Lower lobe of right lung (tissue), 2 donors: Measurements from ENCODE around the gene ORMDL2. TPM values are rescaled to one million over a fixed set of nuclear protein-coding genes. Genes with fewer than 3 reads are reported as not detected.

Source experiments
- ATAC-seq, 2 donors: fragments of 200-7000 bp; cut with Tn5 transposase; one replicate each; pipeline ENCODE4 v1.9.1; 2020 to 2022; ENCODE audit warnings: mild to moderate bottlenecking in 2 of 2, moderate library complexity in 2 of 2
- DNase-seq: peaks from one replicate; pipeline ENCODE4 v3.0.0-alpha.2; 2020
- H3K27ac ChIP-seq: fragments of 200-600 bp; one replicate; pipeline ENCODE4 v1.8.0; 2022
- H3K27me3 ChIP-seq: fragments of 200-600 bp; one replicate; pipeline ENCODE4 v1.8.0; 2022; ENCODE audit warnings: low read depth
- H3K36me3 ChIP-seq: fragments of 200-600 bp; one replicate; pipeline ENCODE4 v1.8.0; 2022; ENCODE audit warnings: mild to moderate bottlenecking
- H3K4me1 ChIP-seq: fragments of 200-600 bp; one replicate; pipeline ENCODE4 v1.8.0; 2022
- H3K4me3 ChIP-seq: fragments of 200-600 bp; one replicate; pipeline ENCODE4 v1.8.0; 2022; ENCODE audit warnings: mild to moderate bottlenecking
- H3K9me3 ChIP-seq: fragments of 200-600 bp; one replicate; pipeline ENCODE4 v1.8.0; 2022
- intact Hi-C: fragments of 100-400 bp; cut with DNase I; formaldehyde crosslinking; loops from one replicate; pipeline ENCODE4 v1.11.0; 2022
- total RNA-seq: library from RNA; stranded (reverse); fragmentation: NEBNext Ultra II Directional; extraction: Animal tissue kit (Norgen Biotek cat#: 25700); gene quantifications from one replicate; pipeline ENCODE4 v1.2.1, GENCODE V29; 2021
- TF ChIP-seq, protein P1 (sequence below): fragments of 200-600 bp; IDR thresholded peaks from one replicate; pipeline ENCODE4 v1.8.0; 2022; ENCODE audit warnings: antibody characterized with exemption, mild to moderate bottlenecking
- donor health status: DM: no; HTN: yes; CAD: no; lungs with severe emphysema.

The ORMDL2 gene
- total RNA-seq, 1 donor from 2014 or later = 49.6 TPM

DNA sequence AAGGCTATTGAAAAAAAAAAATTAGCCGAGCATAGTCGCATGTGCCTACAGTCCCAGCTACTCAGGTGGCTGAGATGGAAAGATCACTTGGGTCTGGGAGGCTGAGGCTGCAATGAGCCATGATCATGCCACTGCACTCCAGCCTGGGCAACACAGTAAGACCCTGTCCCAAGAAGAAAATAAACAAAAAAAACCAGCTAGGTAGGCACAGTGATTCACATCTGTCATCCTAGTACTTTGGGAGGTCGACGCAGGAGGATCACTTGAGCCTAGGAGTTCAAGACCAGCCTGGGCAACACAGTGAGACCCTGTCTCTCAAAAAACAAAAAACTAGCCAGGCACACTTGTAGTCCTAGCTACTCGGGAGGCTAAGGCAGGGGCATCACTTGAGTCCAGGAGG lies 8.6 kb upstream of the ORMDL2 start:
- peaks cover 26% of the 10 kb centered on the region for H3K4me1 ChIP-seq
- no peak for ATAC-seq
- intact Hi-C loops = no loop called here

DNA sequence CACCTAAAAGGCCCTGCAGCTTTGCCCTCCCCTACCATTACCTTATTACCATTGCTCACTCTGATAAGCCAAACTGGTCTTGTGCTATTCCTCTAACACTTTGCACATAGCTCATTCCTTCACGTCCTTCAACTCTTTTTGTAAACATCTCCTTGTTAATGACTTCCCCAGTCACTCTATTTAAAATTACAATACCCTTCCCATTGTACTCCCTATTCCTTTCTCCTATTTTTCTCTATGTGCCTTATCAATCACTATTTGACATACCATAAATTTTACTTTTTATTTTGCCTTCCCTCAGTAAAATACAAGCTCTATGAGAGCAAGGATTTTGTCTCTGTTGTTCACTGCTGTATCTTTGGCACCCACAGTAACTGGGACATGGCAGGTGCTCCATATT lies 5.8 kb upstream of the ORMDL2 start:
- H3K36me3 ChIP-seq = peaks cover 57% of the 10 kb centered on the region
- intact Hi-C loops = no loop called here
- TF ChIP-seq, protein P1, sequence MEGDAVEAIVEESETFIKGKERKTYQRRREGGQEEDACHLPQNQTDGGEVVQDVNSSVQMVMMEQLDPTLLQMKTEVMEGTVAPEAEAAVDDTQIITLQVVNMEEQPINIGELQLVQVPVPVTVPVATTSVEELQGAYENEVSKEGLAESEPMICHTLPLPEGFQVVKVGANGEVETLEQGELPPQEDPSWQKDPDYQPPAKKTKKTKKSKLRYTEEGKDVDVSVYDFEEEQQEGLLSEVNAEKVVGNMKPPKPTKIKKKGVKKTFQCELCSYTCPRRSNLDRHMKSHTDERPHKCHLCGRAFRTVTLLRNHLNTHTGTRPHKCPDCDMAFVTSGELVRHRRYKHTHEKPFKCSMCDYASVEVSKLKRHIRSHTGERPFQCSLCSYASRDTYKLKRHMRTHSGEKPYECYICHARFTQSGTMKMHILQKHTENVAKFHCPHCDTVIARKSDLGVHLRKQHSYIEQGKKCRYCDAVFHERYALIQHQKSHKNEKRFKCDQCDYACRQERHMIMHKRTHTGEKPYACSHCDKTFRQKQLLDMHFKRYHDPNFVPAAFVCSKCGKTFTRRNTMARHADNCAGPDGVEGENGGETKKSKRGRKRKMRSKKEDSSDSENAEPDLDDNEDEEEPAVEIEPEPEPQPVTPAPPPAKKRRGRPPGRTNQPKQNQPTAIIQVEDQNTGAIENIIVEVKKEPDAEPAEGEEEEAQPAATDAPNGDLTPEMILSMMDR = no peak

More for the DNA sequence above, 8.6 kb upstream of the ORMDL2 start:
- Histone ChIP-seq H3K9me3 (no peaks in the 10 kb centered on the region), H3K27me3 (no peaks in the 10 kb centered on the region), H3K36me3 (peaks cover 50% of the 10 kb centered on the region), H3K4me3 (no peak overlapping the region), H3K27ac (no peak overlapping the region)
- DNase-seq = no peak
- TF ChIP-seq, protein P1 = no peak

DNA sequence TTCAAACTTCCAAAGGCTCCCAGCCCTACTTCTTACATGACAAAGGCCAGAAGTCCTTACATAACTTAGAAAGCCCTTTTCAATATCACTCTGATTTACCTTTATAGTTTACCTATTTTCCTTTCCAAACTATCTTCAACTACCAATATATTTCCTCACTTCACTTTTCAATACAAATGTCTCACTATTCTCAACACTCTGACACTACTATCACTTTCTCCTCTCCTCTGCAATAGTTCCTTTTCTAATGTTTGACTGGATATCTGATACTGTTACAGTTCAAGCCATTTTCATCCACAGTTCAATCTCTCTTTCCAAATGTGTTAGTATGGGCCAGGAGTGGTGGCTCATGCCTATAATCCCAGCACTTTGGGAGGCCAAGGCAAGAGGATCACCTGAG lies 3.6 kb upstream of the ORMDL2 start:
- Histone ChIP-seq H3K36me3 (peaks cover 40% of the 10 kb centered on the region), H3K4me1 (peaks cover 62% of the 10 kb centered on the region), H3K27ac (no peak overlapping the region), H3K27me3 (no peaks in the 10 kb centered on the region), H3K9me3 (no peaks in the 10 kb centered on the region), H3K4me3 (no peak overlapping the region)
- intact Hi-C loops = no loop called here
- TF ChIP-seq, protein P1 = no peak
- DNase-seq (no peak), ATAC-seq (no peak)

More for the DNA sequence above, 5.8 kb upstream of the ORMDL2 start:
- Histone ChIP-seq H3K9me3 (no peaks in the 10 kb centered on the region), H3K27me3 (no peaks in the 10 kb centered on the region), H3K27ac (no peak overlapping the region), H3K4me3 (no peak overlapping the region), H3K4me1 (peaks cover 52% of the 10 kb centered on the region)
- ATAC-seq (peak in 1 of 2 donors; percentile 25), DNase-seq (no peak)

DNA sequence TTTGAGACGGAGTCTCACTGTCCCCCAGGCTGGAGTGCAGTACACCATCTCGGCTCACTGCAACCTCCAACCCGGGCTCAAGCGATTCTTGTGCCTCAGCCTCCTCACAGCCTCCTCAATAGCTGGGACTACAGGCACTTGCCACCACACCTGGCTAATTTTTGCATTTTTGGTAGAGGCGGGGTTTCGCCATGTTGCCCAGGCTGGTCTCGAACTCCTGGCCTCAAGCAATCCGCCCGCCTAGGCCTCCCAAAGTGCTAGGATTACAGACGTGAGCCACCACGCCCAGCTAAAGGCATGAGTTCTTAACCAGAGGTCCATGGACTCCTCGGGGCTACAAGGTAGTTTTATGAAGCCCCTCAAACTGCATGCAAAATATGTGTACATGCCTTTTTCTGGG lies 2.4 kb upstream of the ORMDL2 start:
- intact Hi-C loops = no loop called here
- Histone ChIP-seq H3K4me3 (peak overlapping the region; percentile 94), H3K36me3 (peaks cover 44% of the 10 kb centered on the region), H3K27ac (no peak overlapping the region), H3K9me3 (no peaks in the 10 kb centered on the region), H3K27me3 (no peaks in the 10 kb centered on the region), H3K4me1 (peaks cover 64% of the 10 kb centered on the region)
- no peak for ATAC-seq
- DNase-seq = no peak
- TF ChIP-seq, protein P1 = no peak

DNA sequence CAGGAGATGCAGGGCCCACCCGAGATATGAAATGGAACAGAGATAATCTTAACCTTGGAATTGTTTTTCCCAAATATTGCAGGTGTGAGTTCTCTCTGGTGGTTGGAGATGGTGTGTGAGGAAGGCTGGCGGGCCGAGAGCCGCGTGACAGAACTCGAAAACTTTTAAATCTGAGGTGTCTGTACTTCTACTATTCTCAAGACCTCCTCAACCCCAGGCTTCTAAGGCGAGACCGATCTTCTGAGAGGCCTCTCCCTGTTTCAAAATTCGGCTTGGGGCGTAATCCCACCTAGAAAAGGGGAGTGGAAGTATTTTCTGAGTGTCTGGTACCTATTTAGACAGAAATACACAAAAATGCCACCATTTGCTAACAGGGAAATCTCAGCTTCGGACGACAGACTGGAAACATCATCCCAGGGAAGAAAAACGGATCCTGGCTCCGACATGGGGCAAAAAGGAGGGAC lies 928 bp upstream of the ORMDL2 start:
- Histone ChIP-seq H3K36me3 (peaks cover 59% of the 10 kb centered on the region), H3K27me3 (no peaks in the 10 kb centered on the region), H3K9me3 (no peaks in the 10 kb centered on the region), H3K4me1 (peaks cover 56% of the 10 kb centered on the region), H3K4me3 (peak overlapping the region; percentile 94), H3K27ac (peak overlapping the region; percentile 91)
- TF ChIP-seq, protein P1 = no peak
- intact Hi-C loops = no loop called here
- DNase-seq (no peak), ATAC-seq (no peak)
